A673 (cell line): Measurements from ENCODE around the gene APBB2. TPM values are rescaled to one million over a fixed set of nuclear protein-coding genes. Genes with fewer than 3 reads are reported as not detected.

Experiments
- BruUV-seq: library from RNA; stranded (reverse); fragments of 400-500 nt; replicated peaks from 2 replicates; lab custom pipeline; 2021; lab: Mats Ljungman, UMichigan
- CTCF ChIA-PET: fragments of 300-600 bp; sonication (Branson Sonifier 250); formaldehyde crosslinking; loops from one replicate; lab custom pipeline; 2022; ENCODE audit warnings: antibody characterized with exemption; lab: Charles Lee
- POLR2A ChIA-PET: fragments of 300-600 bp; sonication (Branson Sonifier 250); formaldehyde crosslinking; loops from one replicate; lab custom pipeline; 2022; ENCODE audit warnings: antibody characterized with exemption; ENCODE audit not compliant: low non-redundant PET; lab: Charles Lee
- DNase-seq: peaks from one replicate; pipeline ENCODE4 v3.0.0-alpha.2; 2015; ENCODE audit warnings: low spot score
- H3K27ac ChIP-seq: fragments of 200-600 bp; sonication (generic); 2 replicates; pipeline ENCODE4 v1.5.1; 2016; ENCODE audit warnings: mixed run types, low read depth, mild to moderate bottlenecking, mixed read lengths, antibody characterized with exemption, low read length; ENCODE audit not compliant: poor library complexity, severe bottlenecking
- H3K27me3 ChIP-seq: fragments of 200-600 bp; sonication (generic); replicated peaks from 2 replicates; pipeline ENCODE4 v1.6.1; 2017; ENCODE audit warnings: mixed run types, low read depth, mild to moderate bottlenecking, mixed read lengths, antibody characterized with exemption, low read length; ENCODE audit not compliant: insufficient read depth, poor library complexity
- H3K36me3 ChIP-seq: fragments of 200-600 bp; sonication (generic); 2 replicates; pipeline ENCODE4 v1.6.1; 2016; ENCODE audit warnings: mixed run types, mild to moderate bottlenecking, mixed read lengths, antibody characterized with exemption, low read length; ENCODE audit not compliant: insufficient read depth, poor library complexity, severe bottlenecking
- H3K4me1 ChIP-seq: fragments of 200-600 bp; sonication (generic); 2 replicates; pipeline ENCODE4 v1.6.1; 2017; ENCODE audit warnings: mixed run types, mild to moderate bottlenecking, mixed read lengths, antibody characterized with exemption, low read length; ENCODE audit not compliant: insufficient read depth, poor library complexity, severe bottlenecking
- H3K4me3 ChIP-seq: fragments of 200-600 bp; sonication (generic); 2 replicates; pipeline ENCODE4 v1.5.1; 2016; ENCODE audit warnings: low read depth, mixed run types, mild to moderate bottlenecking, mixed read lengths, low read length; ENCODE audit not compliant: poor library complexity, severe bottlenecking
- H3K9me3 ChIP-seq: fragments of 200-600 bp; sonication (generic); 2 replicates; pipeline ENCODE4 v1.6.1; 2016; ENCODE audit warnings: mixed run types, low read depth, mild to moderate bottlenecking, mixed read lengths, antibody characterized with exemption, low read length; ENCODE audit not compliant: poor library complexity, severe bottlenecking
- EZH2 ChIP-seq: fragments of 200-600 bp; sonication (generic); IDR thresholded peaks from 2 replicates; pipeline ENCODE4 v1.6.1; 2017; ENCODE audit warnings: borderline replicate concordance, low read depth, mild to moderate bottlenecking, mixed read lengths, antibody characterized with exemption, low read length; ENCODE audit not compliant: poor library complexity, severe bottlenecking
- intact Hi-C: fragments of 100-400 bp; cut with micrococcal nuclease; formaldehyde crosslinking; loops from one replicate; pipeline ENCODE4 v1.10.0; 2022; ENCODE audit not compliant: unreplicated experiment
- total RNA-seq: library from RNA; stranded (reverse); gene quantifications from 2 replicates; pipeline ENCODE4 v1.2.3, GENCODE V29; 2021
- TF ChIP-seq, protein P1 (sequence below): fragments of 300-800, 200-600 bp; sonication (generic); conservative IDR thresholded peaks from 2 replicates; pipeline ENCODE4 v1.5.1; 2017; ENCODE audit warnings: low read depth, mild to moderate bottlenecking, antibody characterized with exemption, low read length, moderate library complexity, mixed read lengths

Gene APBB2
- total RNA-seq, 1 experiment from 2014 or later: 10.3 TPM

DNA sequence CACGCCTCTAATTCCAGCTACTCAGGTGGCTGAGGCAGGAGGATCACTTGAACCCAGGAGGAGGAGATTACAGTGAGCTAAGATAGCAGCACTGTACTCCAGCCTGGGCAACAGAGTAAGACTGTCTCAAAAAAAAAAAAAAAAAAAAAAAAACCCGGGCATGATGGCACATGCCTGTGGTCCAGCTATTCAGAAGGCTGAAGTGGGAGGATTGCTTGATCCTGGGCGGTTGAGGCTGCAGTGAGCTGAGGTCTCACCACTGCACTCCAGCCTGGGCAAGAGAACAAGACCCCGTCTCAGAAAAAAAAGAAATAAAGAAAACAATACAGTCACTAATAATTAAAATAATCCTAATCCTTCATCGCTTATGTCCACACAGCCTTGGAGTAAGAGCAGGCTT lies 68.1 kb downstream of the APBB2 start:
- DNase-seq: no peak
- intact Hi-C loops: no loop called here
- Histone ChIP-seq H3K4me1 (peaks cover 16% of the 10 kb centered on the region), H3K4me3 (no peak overlapping the region), H3K27me3 (peaks cover 3% of the 10 kb centered on the region), H3K9me3 (no peaks in the 10 kb centered on the region), H3K27ac (no peak overlapping the region), H3K36me3 (no peaks in the 10 kb centered on the region)
- CTCF ChIA-PET: no interaction called here
- no peak for TF ChIP-seq EZH2
- TF ChIP-seq, protein P1, sequence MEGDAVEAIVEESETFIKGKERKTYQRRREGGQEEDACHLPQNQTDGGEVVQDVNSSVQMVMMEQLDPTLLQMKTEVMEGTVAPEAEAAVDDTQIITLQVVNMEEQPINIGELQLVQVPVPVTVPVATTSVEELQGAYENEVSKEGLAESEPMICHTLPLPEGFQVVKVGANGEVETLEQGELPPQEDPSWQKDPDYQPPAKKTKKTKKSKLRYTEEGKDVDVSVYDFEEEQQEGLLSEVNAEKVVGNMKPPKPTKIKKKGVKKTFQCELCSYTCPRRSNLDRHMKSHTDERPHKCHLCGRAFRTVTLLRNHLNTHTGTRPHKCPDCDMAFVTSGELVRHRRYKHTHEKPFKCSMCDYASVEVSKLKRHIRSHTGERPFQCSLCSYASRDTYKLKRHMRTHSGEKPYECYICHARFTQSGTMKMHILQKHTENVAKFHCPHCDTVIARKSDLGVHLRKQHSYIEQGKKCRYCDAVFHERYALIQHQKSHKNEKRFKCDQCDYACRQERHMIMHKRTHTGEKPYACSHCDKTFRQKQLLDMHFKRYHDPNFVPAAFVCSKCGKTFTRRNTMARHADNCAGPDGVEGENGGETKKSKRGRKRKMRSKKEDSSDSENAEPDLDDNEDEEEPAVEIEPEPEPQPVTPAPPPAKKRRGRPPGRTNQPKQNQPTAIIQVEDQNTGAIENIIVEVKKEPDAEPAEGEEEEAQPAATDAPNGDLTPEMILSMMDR: no peak
- POLR2A ChIA-PET: no interaction called here
- no TSS peak for BruUV-seq

DNA sequence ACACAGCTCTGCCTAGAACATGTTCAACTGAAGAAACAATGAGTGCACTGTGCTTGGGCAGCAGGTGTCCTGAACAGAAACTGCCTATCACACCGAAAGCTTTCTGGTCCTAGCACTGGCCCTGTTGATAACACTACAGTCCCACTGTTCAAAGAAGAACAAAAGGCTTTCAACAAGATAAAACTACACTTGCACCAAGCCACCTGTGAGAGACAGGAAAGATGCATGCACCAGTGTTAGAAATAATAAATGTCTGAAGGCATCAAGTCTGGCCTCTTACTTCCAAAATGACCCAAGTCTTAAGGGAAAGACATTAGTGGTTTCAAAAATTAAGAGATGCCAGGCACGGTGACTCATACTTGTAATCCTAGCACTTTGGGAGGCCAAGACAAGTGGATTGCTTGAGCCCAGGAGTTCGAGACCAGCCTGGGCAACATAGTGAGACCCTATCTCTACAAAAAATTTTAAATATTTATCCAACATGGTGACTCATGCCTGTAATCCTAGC lies 68.7 kb downstream of the APBB2 start:
- H3K27ac ChIP-seq: no peak overlapping the region
- peaks cover 16% of the 10 kb centered on the region for H3K4me1 ChIP-seq
- no peaks in the 10 kb centered on the region for H3K9me3 ChIP-seq
- ChIA-PET POLR2A (no interaction called here), CTCF (no interaction called here)
- H3K4me3 ChIP-seq: no peak overlapping the region
- TF ChIP-seq EZH2: no peak
- TF ChIP-seq, protein P1: no peak
- intact Hi-C loops: no loop called here
- peaks cover 3% of the 10 kb centered on the region for H3K27me3 ChIP-seq
- no peak for DNase-seq
- H3K36me3 ChIP-seq: no peaks in the 10 kb centered on the region
- BruUV-seq: no TSS peak

DNA sequence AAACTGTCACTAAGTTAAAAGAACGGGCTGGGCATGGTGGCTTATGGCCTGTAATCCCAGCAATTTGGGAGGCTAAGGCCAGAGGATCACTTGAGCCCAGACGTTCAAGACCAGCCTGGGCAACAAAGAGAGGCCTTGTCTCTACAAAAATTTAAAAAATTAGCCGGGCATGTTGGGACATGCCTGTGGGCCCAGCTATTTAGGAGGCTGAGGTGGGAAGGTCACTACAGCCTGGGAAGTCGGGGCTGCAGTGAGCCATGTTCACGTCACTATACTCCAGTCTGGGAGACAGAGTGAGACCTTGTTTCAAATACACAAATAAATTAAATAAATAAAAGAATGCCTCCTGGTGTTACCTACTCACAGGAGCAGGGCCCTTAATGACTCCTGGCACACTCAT lies 69.5 kb downstream of the APBB2 start:
- TF ChIP-seq, protein P1: no peak
- TF ChIP-seq EZH2: no peak
- Histone ChIP-seq H3K27me3 (peaks cover 3% of the 10 kb centered on the region), H3K4me1 (peaks cover 16% of the 10 kb centered on the region), H3K27ac (no peak overlapping the region), H3K4me3 (no peak overlapping the region), H3K36me3 (no peaks in the 10 kb centered on the region), H3K9me3 (no peaks in the 10 kb centered on the region)
- intact Hi-C loops: no loop called here
- no TSS peak for BruUV-seq
- POLR2A ChIA-PET: no interaction called here
- CTCF ChIA-PET: no interaction called here
- DNase-seq: no peak
